Large intestine (tissue), 3 donors: ENCODE measurements around the gene ADM5. TPM values are rescaled to one million over a fixed set of nuclear protein-coding genes. Genes with fewer than 3 reads are reported as not detected.

Experiments used
- DNase-seq, 2 donors: peaks; one replicate each; pipeline versions ENCODE4 v3.0.0 to v3.0.0-alpha.2; 2013
- H3K27ac ChIP-seq: one replicate; pipeline ENCODE4 v1.5.1; 2013; ENCODE audit warnings: low read length
- H3K27me3 ChIP-seq: 2 replicates; pipeline ENCODE4 v1.6.1; 2013; ENCODE audit warnings: low read length; ENCODE audit not compliant: control insufficient read depth, insufficient read depth
- H3K36me3 ChIP-seq: 2 replicates; pipeline ENCODE4 v1.6.1; 2013; ENCODE audit warnings: low read length; ENCODE audit not compliant: control insufficient read depth, insufficient read depth
- H3K4me1 ChIP-seq: one replicate; pipeline ENCODE4 v1.6.1; 2013; ENCODE audit warnings: low read length; ENCODE audit not compliant: control insufficient read depth, insufficient read depth
- H3K4me3 ChIP-seq: one replicate; pipeline ENCODE4 v1.5.1; 2013; ENCODE audit warnings: low read length
- H3K9me3 ChIP-seq: one replicate; pipeline ENCODE4 v1.6.1; 2013; ENCODE audit warnings: mild to moderate bottlenecking, low read depth, low read length, moderate library complexity; ENCODE audit not compliant: control insufficient read depth
- WGBS: methylation state at CpG from one replicate; pipeline ENCODE4 v1.1.5; 2013; ENCODE audit warnings: low lambda C conversion rate; ENCODE audit not compliant: insufficient coverage; 5-methylcytosine and 5-hydroxymethylcytosine counted together
- polyA plus RNA-seq: library from polyadenylated mRNA; unstranded; fragments of 120-200 nt; gene quantifications from one replicate; pipeline ENCODE4 v1.2.1, GENCODE V29; 2013

The ADM5 gene
- polyA plus RNA-seq, 1 donor: 1.4 TPM

DNA sequence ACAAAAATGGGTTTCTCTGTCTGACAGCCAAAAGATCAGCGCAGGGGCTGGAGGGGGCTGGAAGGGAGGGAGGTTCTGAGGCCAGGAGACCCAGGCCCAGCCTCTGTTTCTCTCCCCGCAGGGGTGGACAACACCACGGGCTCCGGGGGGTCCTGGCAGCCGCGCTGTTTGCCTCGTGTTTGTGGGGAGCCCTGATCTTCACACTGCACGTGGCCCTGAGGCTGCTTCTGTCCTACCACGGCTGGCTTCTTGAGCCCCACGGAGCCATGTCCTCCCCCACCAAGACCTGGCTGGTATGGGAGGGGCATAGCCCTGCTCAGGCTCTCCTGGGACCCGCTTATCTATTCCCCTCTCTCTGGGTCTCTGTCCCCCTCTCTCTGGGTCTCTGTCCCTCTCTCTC lies 11.2 kb downstream of the ADM5 start:
- Histone ChIP-seq H3K9me3 (no peaks in the 10 kb centered on the region), H3K27me3 (peaks cover 17% of the 10 kb centered on the region), H3K4me1 (no peaks in the 10 kb centered on the region), H3K36me3 (no peaks in the 10 kb centered on the region), H3K4me3 (no peak overlapping the region), H3K27ac (no peak overlapping the region)
- no CpG with 5 or more reads among the region's 11 CpGs for WGBS
- DNase-seq: no peak

DNA sequence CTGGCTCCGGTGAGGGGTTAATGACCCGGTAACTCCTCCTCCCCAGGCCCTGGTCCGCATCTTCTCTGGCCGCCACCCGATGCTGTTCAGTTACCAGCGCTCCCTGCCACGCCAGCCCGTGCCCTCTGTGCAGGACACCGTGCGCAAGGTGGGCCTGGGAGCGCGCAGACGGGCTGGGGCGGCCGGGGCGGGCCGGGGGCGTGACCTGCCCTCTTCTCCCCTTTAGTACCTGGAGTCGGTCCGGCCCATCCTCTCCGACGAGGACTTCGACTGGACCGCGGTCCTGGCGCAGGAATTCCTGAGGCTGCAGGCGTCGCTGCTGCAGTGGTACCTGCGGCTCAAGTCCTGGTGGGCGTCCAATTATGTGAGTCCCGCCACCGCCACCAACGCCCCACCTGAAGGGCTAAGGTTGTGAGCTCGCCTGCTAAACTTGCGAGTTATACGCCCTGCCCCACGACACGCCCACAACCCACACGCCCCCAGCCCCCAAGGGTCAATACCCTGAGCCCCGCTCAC lies 11.9 kb downstream of the ADM5 start:
- Histone ChIP-seq H3K4me1 (no peaks in the 10 kb centered on the region), H3K36me3 (no peaks in the 10 kb centered on the region), H3K27me3 (peaks cover 17% of the 10 kb centered on the region), H3K4me3 (no peak overlapping the region), H3K27ac (no peak overlapping the region), H3K9me3 (no peaks in the 10 kb centered on the region)
- WGBS: 40% methylated on average over 1 of the region's 40 CpGs
- DNase-seq: no peak

DNA sequence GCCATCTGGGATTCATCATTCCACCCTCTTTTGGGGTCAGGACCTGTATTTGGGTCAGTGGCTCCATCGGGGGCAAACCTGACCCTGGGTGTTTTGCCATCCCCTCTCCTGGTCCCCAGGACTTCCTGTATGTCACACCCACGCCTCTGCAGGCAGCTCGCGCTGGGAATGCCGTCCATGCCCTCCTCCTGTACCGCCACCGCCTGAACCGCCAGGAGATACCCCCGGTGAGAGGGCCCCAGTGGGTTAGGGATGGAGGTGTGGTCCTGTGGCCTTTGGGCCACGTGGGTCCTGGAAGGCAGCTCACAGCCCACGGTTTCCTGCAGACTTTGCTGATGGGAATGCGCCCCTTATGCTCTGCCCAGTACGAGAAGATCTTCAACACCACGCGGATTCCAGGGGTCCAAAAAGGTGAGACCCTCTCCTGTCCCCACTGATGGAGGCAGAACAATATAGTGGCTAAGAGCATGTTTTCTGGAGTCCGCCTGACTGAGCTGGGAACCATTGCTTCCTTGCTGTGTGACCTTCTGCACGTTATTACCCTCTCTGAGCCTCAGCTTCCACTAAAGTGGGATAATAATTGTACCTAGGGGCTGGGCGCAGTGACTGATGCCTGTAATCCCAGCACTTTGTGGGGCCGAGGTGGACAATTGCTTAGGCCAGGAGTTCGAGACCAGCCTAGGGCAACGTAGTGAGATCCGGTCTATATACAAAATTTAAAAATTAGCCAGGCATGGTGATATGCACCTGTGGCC lies 15.7 kb downstream of the ADM5 start:
- Histone ChIP-seq H3K4me1 (no peaks in the 10 kb centered on the region), H3K27ac (no peak overlapping the region), H3K9me3 (no peaks in the 10 kb centered on the region), H3K27me3 (peaks cover 15% of the 10 kb centered on the region), H3K36me3 (no peaks in the 10 kb centered on the region), H3K4me3 (no peak overlapping the region)
- whole genome bisulfite sequencing: 96% methylated on average over 4 of the region's 22 CpGs
- DNase-seq: no peak

DNA sequence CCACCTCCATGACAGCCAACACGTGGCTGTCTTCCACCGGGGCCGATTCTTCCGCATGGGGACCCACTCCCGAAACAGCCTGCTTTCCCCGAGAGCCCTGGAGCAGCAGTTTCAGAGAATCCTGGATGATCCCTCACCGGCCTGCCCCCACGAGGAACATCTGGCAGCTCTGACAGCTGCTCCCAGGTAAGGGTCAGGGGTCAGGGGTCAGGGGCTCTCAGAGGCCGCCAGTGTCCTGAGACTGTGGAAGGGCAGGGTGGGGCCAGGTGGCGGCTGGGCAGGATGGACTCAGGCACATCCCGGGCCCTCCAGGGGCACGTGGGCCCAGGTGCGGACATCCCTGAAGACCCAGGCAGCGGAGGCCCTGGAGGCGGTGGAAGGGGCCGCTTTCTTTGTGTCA lies 16.5 kb downstream of the ADM5 start:
- Histone ChIP-seq H3K27ac (no peak overlapping the region), H3K4me3 (no peak overlapping the region), H3K27me3 (peaks cover 7% of the 10 kb centered on the region), H3K9me3 (no peaks in the 10 kb centered on the region), H3K36me3 (no peaks in the 10 kb centered on the region), H3K4me1 (no peaks in the 10 kb centered on the region)
- DNase-seq: no peak
- no CpG with 5 or more reads among the region's 16 CpGs for WGBS

DNA sequence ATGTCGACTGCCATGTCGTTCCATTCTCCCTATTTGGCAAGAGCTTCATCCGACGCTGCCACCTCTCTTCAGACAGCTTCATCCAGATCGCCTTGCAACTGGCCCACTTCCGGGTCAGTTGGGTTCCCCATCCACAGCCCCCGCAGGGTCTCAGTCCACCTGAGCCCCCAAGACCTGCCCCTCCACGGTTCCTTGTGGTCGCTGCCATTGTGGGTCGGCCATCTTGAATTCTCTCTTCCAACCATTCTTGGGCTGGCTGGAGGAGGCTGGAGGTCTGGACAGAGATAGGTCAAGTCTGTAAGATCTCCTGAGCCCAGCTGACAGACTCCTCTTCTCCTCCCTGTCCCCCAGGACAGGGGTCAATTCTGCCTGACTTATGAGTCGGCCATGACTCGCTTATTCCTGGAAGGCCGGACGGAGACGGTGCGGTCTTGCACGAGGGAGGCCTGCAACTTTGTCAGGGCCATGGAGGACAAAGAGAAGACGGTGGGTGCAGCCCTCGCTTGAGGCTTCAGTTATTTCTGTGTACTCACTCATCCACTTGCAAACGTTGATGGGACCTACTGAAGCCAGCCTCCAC lies 21.1 kb downstream of the ADM5 start:
- H3K36me3 ChIP-seq: no peaks in the 10 kb centered on the region
- no peak for DNase-seq
- no peak overlapping the region for H3K4me3 ChIP-seq
- WGBS: no CpG with 5 or more reads among the region's 20 CpGs
- H3K27ac ChIP-seq: no peak overlapping the region
- H3K4me1 ChIP-seq: no peaks in the 10 kb centered on the region
- H3K9me3 ChIP-seq: no peaks in the 10 kb centered on the region
- H3K27me3 ChIP-seq: no peaks in the 10 kb centered on the region

DNA sequence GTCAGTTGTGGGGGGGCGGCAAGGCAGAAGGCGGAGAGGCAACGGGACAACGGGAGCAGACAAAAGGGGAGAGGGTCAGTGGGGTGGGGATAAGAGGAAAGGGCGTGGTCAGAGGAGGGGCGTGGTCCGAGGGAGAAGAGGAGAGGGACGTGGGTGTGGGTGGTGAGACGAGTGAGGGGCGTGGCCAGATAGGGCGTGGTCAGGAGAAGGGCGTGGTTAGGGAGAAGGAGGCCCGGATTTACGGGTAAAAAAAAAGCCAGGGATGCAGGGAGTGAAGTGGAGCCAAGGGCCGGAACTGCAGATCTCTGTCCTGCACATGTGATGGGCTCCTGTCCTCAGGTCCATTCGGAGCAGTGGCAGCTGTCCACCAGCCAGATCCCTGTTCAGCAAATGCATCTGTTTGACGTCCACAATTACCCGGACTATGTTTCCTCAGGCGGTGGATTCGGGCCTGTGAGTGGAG lies 23.0 kb downstream of the ADM5 start:
- 41% methylated on average over 8 of the region's 20 CpGs for WGBS
- H3K4me1 ChIP-seq: no peaks in the 10 kb centered on the region
- no peak overlapping the region for H3K4me3 ChIP-seq
- no peaks in the 10 kb centered on the region for H3K36me3 ChIP-seq
- no peaks in the 10 kb centered on the region for H3K27me3 ChIP-seq
- H3K27ac ChIP-seq: no peak overlapping the region
- DNase-seq: no peak
- no peaks in the 10 kb centered on the region for H3K9me3 ChIP-seq

DNA sequence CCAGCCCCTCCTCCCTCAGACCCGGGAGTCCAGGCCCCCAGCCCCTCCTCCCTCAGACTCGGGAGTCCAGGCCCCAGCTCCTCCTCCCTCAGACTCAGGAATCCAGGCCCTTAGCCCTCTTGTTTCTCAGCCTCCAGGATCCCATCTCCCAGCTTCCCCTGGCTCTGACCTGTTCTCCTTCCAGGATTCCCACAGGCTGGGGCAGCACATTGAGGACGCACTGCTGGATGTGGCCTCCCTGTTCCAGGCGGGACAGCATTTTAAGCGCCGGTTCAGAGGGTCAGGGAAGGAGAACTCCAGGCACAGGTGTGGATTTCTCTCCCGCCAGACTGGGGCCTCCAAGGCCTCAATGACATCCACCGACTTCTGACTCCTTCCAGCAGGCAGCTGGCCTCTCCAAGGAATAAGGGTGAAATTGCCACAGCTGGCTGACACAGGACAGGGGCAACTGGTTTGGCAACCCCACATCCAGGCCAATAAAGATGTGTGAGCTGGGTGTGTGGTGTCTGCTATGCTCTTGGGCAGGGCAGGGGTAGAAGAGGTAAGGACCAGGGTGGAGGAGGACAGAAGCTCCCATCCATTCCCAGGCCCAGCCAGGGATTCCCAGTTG lies 23.9 kb downstream of the ADM5 start:
- no CpG with 5 or more reads among the region's 8 CpGs for WGBS
- DNase-seq: no peak
- no peaks in the 10 kb centered on the region for H3K27me3 ChIP-seq
- no peaks in the 10 kb centered on the region for H3K36me3 ChIP-seq
- no peak overlapping the region for H3K27ac ChIP-seq
- H3K9me3 ChIP-seq: no peaks in the 10 kb centered on the region
- no peak overlapping the region for H3K4me3 ChIP-seq
- no peaks in the 10 kb centered on the region for H3K4me1 ChIP-seq

DNA sequence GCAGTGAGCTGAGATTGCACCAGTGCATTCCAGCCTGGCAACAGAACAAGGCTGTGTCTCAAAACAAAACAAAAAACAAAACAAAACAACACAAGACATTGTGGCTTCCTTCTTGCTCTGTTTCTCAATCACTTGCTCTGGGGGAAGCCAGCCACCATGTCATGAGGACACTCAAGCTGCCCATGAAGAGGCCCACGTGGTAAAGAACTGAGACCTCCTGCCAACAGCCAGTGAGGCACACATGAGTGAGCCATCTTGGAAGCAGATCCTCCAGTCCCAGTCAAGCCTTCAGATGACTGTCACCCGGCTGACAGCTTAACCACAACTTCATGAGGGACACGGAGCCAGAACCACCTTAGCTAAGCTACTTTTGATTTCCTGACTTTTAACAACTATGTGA lies 26.8 kb downstream of the ADM5 start:
- WGBS: no CpG with 5 or more reads among the region's 3 CpGs
- H3K4me3 ChIP-seq: no peak overlapping the region
- H3K9me3 ChIP-seq: no peaks in the 10 kb centered on the region
- no peaks in the 10 kb centered on the region for H3K4me1 ChIP-seq
- DNase-seq: no peak
- no peaks in the 10 kb centered on the region for H3K27me3 ChIP-seq
- H3K36me3 ChIP-seq: no peaks in the 10 kb centered on the region
- no peak overlapping the region for H3K27ac ChIP-seq

DNA sequence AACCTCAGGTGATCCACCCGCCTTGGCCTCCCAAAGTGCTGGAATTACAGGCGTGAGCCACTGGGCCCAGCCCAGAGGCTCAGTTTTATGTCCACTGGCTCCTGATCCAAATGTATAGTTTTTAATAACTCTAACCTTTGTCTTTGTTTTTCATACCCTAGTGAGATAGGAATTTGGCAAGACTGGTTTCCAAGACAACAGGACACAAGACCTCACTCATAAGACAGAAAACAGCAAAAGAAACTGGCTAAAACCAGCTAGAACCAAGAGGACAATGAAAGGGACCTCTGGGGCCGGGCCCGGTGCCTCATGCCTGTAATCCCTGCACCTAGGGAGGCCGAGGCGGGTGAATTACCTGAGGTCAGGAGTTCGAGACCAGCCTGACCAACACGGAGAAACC lies 29.1 kb downstream of the ADM5 start:
- H3K9me3 ChIP-seq: no peaks in the 10 kb centered on the region
- DNase-seq: no peak
- WGBS: no CpG with 5 or more reads among the region's 8 CpGs
- no peak overlapping the region for H3K4me3 ChIP-seq
- H3K36me3 ChIP-seq: no peaks in the 10 kb centered on the region
- H3K27ac ChIP-seq: no peak overlapping the region
- no peaks in the 10 kb centered on the region for H3K4me1 ChIP-seq
- no peaks in the 10 kb centered on the region for H3K27me3 ChIP-seq

DNA sequence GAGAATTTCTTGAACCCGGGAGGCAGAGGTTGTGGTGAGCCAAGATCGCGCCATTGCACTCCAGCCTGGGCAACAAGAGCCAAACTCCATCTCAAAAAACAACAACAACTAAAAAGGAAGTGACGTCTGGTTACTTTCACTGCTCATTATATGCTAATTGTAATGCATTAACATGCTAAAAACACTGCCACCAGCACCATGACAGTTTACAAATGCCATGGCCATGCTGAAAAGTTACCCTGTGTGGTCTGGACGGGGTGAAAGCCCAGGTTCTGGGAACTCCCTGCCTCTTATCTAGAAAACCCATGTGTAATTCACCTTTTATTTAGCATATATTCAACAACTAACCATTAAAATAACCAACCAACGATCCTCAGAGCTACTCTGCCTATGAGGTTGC lies 29.6 kb downstream of the ADM5 start:
- H3K4me1 ChIP-seq: no peaks in the 10 kb centered on the region
- no peak for DNase-seq
- no peaks in the 10 kb centered on the region for H3K36me3 ChIP-seq
- no peaks in the 10 kb centered on the region for H3K9me3 ChIP-seq
- no peaks in the 10 kb centered on the region for H3K27me3 ChIP-seq
- H3K4me3 ChIP-seq: no peak overlapping the region
- WGBS: 60% methylated on average over 1 of the region's 6 CpGs
- no peak overlapping the region for H3K27ac ChIP-seq
